Measurements from ENCODE around the gene SASS6. TPM values are rescaled to one million over a fixed set of nuclear protein-coding genes. Genes with fewer than 3 reads are reported as not detected.

The SASS6 gene, protein sequence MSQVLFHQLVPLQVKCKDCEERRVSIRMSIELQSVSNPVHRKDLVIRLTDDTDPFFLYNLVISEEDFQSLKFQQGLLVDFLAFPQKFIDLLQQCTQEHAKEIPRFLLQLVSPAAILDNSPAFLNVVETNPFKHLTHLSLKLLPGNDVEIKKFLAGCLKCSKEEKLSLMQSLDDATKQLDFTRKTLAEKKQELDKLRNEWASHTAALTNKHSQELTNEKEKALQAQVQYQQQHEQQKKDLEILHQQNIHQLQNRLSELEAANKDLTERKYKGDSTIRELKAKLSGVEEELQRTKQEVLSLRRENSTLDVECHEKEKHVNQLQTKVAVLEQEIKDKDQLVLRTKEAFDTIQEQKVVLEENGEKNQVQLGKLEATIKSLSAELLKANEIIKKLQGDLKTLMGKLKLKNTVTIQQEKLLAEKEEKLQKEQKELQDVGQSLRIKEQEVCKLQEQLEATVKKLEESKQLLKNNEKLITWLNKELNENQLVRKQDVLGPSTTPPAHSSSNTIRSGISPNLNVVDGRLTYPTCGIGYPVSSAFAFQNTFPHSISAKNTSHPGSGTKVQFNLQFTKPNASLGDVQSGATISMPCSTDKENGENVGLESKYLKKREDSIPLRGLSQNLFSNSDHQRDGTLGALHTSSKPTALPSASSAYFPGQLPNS
- polyA plus RNA-seq = 5.7 and 6.4 TPM in 2 replicates
- polyA minus RNA-seq = 7.5 and 10.4 TPM in 2 replicates

DNA sequence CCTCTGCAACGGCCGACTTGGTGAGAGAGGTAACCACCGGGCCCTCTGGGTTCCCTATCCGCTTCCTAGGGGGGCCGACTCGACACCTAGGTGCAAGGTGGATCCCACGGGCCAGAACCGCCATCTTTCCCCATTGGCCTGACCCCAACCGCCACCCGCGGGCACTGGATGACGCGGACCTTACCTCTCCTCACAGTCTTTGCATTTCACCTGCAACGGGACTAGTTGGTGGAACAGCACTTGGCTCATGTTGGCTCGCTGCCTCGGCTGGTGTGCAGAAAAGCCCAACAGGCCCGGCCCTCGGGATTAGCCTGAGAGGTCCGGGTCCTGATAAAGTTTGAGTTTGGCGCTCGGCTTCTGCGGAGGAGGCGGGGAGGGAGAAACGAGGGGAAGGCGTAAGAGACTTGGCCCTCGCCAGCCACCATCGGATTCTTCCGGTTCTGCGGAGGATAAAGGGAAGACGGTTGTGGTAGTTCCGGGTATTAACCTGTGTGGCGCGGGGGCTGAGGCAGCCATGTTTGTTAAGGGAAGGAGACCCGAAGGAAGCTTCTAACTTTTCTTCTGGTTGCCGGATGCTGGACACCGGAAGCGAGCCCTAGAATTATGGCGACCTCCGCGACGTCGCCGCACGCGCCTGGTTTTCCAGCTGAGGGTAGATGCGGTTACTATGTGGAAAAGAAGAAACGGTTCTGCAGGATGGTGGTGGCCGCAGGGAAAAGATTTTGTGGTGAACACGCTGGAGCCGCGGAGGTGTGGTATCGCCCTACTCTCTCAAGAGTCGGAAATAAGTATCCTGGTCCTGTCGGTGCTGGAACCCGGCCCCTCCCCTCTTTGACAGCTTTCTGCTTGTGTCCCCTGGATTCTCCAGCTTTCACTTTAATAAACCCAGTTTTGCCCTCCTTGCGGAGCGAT lies at the start of gene SASS6, which contains the start of gene TRMT13:
Gene SASS6, minus strand, starts transcription at position 365 of the 912 bp plus-strand sequence. Its CDS starts 116 bp downstream, at position 249.
Gene TRMT13, plus strand, starts transcription at position 598 of the 912 bp plus-strand sequence. Its CDS starts 6 bp downstream, at position 604.
- no peaks in the 10 kb centered on the region for H3K9me2 ChIP-seq (ENCODE audit: insufficient read depth, low read length)
- H2AFZ ChIP-seq (ENCODE audit: low read depth, low read length) = peak within 1 kb of the TSS; percentile 88
- no peaks in the 10 kb centered on the region for H3K9me3 ChIP-seq (ENCODE audit: low read length)
- H3K9ac ChIP-seq (ENCODE audit: low read length) = peak within 1 kb of the TSS; percentile 69
- H3K27me3 ChIP-seq (ENCODE audit: insufficient read depth, low read depth, low read length) = no peaks in the 10 kb centered on the region
- no peaks in the 10 kb centered on the region for H3K36me3 ChIP-seq (ENCODE audit: insufficient read depth, low read length)
- peak within 1 kb of the TSS; percentile 75 for H3K4me3 ChIP-seq (ENCODE audit: low read length)
- TF ChIP-seq EP300 (conservative IDR thresholded peaks at IDR 0.05; ENCODE audit: poor library complexity, severe bottlenecking) (peak; percentile 59), MXI1 (conservative IDR thresholded peaks at IDR 0.05; ENCODE audit: poor library complexity, severe bottlenecking) (peak; percentile 100), SMC3 (conservative IDR thresholded peaks at IDR 0.05; ENCODE audit: poor library complexity) (no peak), RAD21 (conservative IDR thresholded peaks at IDR 0.05) (no peak), TAF1 (IDR thresholded peaks at IDR 0.05; ENCODE audit: low read depth) (no peak), EZH2 (IDR thresholded peaks at IDR 0.05; ENCODE audit: borderline replicate concordance, insufficient read depth, low read length, poor library complexity, severe bottlenecking) (no peak), POLR2AphosphoS5 (IDR thresholded peaks at IDR 0.05) (peak; percentile 76)
- TF ChIP-seq, protein P1, sequence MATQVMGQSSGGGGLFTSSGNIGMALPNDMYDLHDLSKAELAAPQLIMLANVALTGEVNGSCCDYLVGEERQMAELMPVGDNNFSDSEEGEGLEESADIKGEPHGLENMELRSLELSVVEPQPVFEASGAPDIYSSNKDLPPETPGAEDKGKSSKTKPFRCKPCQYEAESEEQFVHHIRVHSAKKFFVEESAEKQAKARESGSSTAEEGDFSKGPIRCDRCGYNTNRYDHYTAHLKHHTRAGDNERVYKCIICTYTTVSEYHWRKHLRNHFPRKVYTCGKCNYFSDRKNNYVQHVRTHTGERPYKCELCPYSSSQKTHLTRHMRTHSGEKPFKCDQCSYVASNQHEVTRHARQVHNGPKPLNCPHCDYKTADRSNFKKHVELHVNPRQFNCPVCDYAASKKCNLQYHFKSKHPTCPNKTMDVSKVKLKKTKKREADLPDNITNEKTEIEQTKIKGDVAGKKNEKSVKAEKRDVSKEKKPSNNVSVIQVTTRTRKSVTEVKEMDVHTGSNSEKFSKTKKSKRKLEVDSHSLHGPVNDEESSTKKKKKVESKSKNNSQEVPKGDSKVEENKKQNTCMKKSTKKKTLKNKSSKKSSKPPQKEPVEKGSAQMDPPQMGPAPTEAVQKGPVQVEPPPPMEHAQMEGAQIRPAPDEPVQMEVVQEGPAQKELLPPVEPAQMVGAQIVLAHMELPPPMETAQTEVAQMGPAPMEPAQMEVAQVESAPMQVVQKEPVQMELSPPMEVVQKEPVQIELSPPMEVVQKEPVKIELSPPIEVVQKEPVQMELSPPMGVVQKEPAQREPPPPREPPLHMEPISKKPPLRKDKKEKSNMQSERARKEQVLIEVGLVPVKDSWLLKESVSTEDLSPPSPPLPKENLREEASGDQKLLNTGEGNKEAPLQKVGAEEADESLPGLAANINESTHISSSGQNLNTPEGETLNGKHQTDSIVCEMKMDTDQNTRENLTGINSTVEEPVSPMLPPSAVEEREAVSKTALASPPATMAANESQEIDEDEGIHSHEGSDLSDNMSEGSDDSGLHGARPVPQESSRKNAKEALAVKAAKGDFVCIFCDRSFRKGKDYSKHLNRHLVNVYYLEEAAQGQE (IDR thresholded peaks at IDR 0.05; ENCODE audit: borderline replicate concordance) = no peak
- TF ChIP-seq, protein P2, sequence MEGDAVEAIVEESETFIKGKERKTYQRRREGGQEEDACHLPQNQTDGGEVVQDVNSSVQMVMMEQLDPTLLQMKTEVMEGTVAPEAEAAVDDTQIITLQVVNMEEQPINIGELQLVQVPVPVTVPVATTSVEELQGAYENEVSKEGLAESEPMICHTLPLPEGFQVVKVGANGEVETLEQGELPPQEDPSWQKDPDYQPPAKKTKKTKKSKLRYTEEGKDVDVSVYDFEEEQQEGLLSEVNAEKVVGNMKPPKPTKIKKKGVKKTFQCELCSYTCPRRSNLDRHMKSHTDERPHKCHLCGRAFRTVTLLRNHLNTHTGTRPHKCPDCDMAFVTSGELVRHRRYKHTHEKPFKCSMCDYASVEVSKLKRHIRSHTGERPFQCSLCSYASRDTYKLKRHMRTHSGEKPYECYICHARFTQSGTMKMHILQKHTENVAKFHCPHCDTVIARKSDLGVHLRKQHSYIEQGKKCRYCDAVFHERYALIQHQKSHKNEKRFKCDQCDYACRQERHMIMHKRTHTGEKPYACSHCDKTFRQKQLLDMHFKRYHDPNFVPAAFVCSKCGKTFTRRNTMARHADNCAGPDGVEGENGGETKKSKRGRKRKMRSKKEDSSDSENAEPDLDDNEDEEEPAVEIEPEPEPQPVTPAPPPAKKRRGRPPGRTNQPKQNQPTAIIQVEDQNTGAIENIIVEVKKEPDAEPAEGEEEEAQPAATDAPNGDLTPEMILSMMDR (IDR thresholded peaks at IDR 0.05; ENCODE audit: poor library complexity, severe bottlenecking) = no peak
- H3K27ac ChIP-seq (ENCODE audit: low read length) = peak within 1 kb of the TSS; percentile 62
- H3K4me2 ChIP-seq (ENCODE audit: low read length) = peak within 1 kb of the TSS; percentile 74
- peaks cover 29% of the 10 kb centered on the region for H3K79me2 ChIP-seq (replicated peaks; ENCODE audit: insufficient read depth, low read length)
- no peaks in the 10 kb centered on the region for H3F3A ChIP-seq (ENCODE audit: insufficient read depth, low read length, poor library complexity, severe bottlenecking)
- no peaks in the 10 kb centered on the region for H4K20me1 ChIP-seq (ENCODE audit: insufficient read depth)

Measured in neural cell (in vitro differentiated cells).